PC-9 (cell line): ENCODE results near the gene UGGT1. TPM values are rescaled to one million over a fixed set of nuclear protein-coding genes. Genes with fewer than 3 reads are reported as not detected.
A peak's percentile ranks its signal among the peaks of the same experiment; 100 is the strongest.

Experiments
- BruUV-seq: library from RNA; stranded (reverse); fragments of 400-500 nt; replicated peaks from 2 replicates; lab custom pipeline; 2021; lab: Mats Ljungman, UMichigan
- CTCF ChIA-PET: fragments of 300-600 bp; sonication (Branson Sonifier 250); formaldehyde crosslinking; loops from one replicate; lab custom pipeline; 2022; ENCODE audit warnings: antibody characterized with exemption; lab: Charles Lee
- POLR2A ChIA-PET: fragments of 300-600 bp; sonication (Branson Sonifier 250); formaldehyde crosslinking; loops from one replicate; lab custom pipeline; 2022; ENCODE audit warnings: antibody characterized with exemption; ENCODE audit not compliant: unreplicated experiment; lab: Charles Lee
- DNase-seq, 2 experiments: peaks; one replicate each; pipeline versions ENCODE4 v3.0.0 to v3.0.0-alpha.2; 2015 to 2022; ENCODE audit warnings: mixed read lengths in 1 of 2
- H2AFZ ChIP-seq: fragments of 200-600 bp; sonication (generic); 2 replicates; pipeline ENCODE4 v1.8.1; 2017; ENCODE audit warnings: antibody characterized with exemption
- H3F3A ChIP-seq: fragments of 200-600 bp; sonication (generic); 2 replicates; pipeline ENCODE4 v1.8.1; 2017; ENCODE audit warnings: antibody characterized with exemption, mild to moderate bottlenecking, low read depth; ENCODE audit not compliant: insufficient read depth
- H3K27ac ChIP-seq: fragments of 200-600 bp; sonication (generic); 2 replicates; pipeline ENCODE4 v1.6.1; 2016; ENCODE audit warnings: mixed run types
- H3K27me3 ChIP-seq: fragments of 200-600 bp; sonication (generic); 2 replicates; pipeline ENCODE4 v1.6.1; 2016; ENCODE audit warnings: low read depth, mixed run types; ENCODE audit not compliant: insufficient read depth
- H3K36me3 ChIP-seq: fragments of 200-600 bp; sonication (generic); 2 replicates; pipeline ENCODE4 v1.6.1; 2016; ENCODE audit warnings: low read depth, mixed run types
- H3K4me1 ChIP-seq: fragments of 200-600 bp; sonication (generic); replicated peaks from 2 replicates; pipeline ENCODE4 v1.6.1; 2016; ENCODE audit warnings: mixed run types; ENCODE audit not compliant: insufficient read depth
- H3K4me2 ChIP-seq: fragments of 200-600 bp; sonication (generic); 2 replicates; pipeline ENCODE4 v1.6.1; 2017; ENCODE audit warnings: mixed run types
- H3K4me3 ChIP-seq: fragments of 200-600 bp; sonication (generic); 2 replicates; pipeline ENCODE4 v1.6.1; 2016; ENCODE audit warnings: mixed run types
- H3K79me2 ChIP-seq: fragments of 200-600 bp; sonication (generic); 2 replicates; pipeline ENCODE4 v1.6.1; 2017; ENCODE audit warnings: low read depth, mixed run types
- H3K9me2 ChIP-seq: fragments of 200-600 bp; sonication (generic); 2 replicates; pipeline ENCODE4 v1.8.1; 2017; ENCODE audit warnings: mild to moderate bottlenecking; ENCODE audit not compliant: insufficient read depth
- H3K9me3 ChIP-seq: fragments of 200-600 bp; sonication (generic); 2 replicates; pipeline ENCODE4 v1.8.1; 2016; ENCODE audit warnings: low read depth; ENCODE audit not compliant: insufficient read depth
- H4K20me1 ChIP-seq: fragments of 200-600 bp; sonication (generic); 2 replicates; pipeline ENCODE4 v1.8.1; 2017; ENCODE audit not compliant: insufficient read depth
- CTCF ChIP-seq: fragments of 200-600 bp; sonication (generic); conservative IDR thresholded peaks from 2 replicates; pipeline ENCODE4 v1.6.1; 2017; ENCODE audit warnings: mixed run types, antibody characterized with exemption, mild to moderate bottlenecking, moderate library complexity
- EZH2 ChIP-seq: fragments of 200-600 bp; sonication (generic); IDR thresholded peaks from 2 replicates; pipeline ENCODE4 v1.8.0; 2017; ENCODE audit warnings: antibody characterized with exemption, low read depth
- intact Hi-C: fragments of 100-400 bp; cut with micrococcal nuclease; formaldehyde crosslinking; loops from one replicate; pipeline ENCODE4 v1.10.0; 2022; ENCODE audit not compliant: unreplicated experiment
- total RNA-seq: library from RNA; stranded (reverse); gene quantifications from 2 replicates; pipeline ENCODE4 v1.2.3, GENCODE V29; 2021

The UGGT1 gene
- total RNA-seq, 1 experiment from 2014 or later: 56.9 TPM

DNA sequence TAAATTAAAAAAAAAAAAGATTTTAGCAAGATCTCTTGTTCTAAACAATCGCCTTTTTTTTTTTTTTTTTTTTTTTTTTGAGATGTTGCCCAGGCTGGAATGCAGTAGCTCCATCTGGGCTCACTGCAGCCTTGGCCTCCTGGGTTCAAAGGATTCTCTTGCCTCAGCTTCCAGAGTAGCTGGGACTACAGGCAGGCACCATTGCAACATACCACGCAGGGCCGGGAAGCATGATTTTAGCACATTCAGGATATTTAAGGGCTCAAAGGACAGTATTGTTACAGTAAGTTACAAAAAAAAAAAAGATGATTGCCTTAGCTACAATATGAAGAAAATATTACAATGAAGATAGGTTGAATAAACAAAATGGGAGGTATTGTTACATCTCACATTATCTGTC lies 33.7 kb upstream of the UGGT1 start:
- Histone ChIP-seq H3K4me3 (no peak overlapping the region), H4K20me1 (no peaks in the 10 kb centered on the region), H3K9me3 (no peaks in the 10 kb centered on the region), H3K79me2 (no peaks in the 10 kb centered on the region), H3K4me1 (no peaks in the 10 kb centered on the region), H3K4me2 (no peak overlapping the region), H3K27me3 (peaks cover 36% of the 10 kb centered on the region), H2AFZ (no peak overlapping the region), H3K9me2 (no peaks in the 10 kb centered on the region), H3K36me3 (no peaks in the 10 kb centered on the region), H3K27ac (no peak overlapping the region), H3F3A (no peaks in the 10 kb centered on the region)
- intact Hi-C loops: no loop called here
- no peak for TF ChIP-seq CTCF
- no peak for TF ChIP-seq EZH2
- DNase-seq: peak in 1 of 2 experiments; percentile 27
- ChIA-PET POLR2A (no interaction called here), CTCF (no interaction called here)
- BruUV-seq: no TSS peak

- intact Hi-C loops: no loop called here
- H3K27me3 ChIP-seq: peaks cover 30% of the 10 kb centered on the region
- BruUV-seq: no TSS peak
- no peak overlapping the region for H3K4me3 ChIP-seq
- no peaks in the 10 kb centered on the region for H3K9me2 ChIP-seq
- ChIA-PET CTCF (no interaction called here), POLR2A (no interaction called here)
- H3K36me3 ChIP-seq: no peaks in the 10 kb centered on the region
- no peaks in the 10 kb centered on the region for H3K9me3 ChIP-seq
- H2AFZ ChIP-seq: no peak overlapping the region
- H3F3A ChIP-seq: no peaks in the 10 kb centered on the region
- no peak overlapping the region for H3K4me2 ChIP-seq
- H3K79me2 ChIP-seq: no peaks in the 10 kb centered on the region
- H3K27ac ChIP-seq: no peak overlapping the region
- TF ChIP-seq CTCF (no peak), EZH2 (no peak)
- DNase-seq: no peak
- H3K4me1 ChIP-seq: no peaks in the 10 kb centered on the region
- no peaks in the 10 kb centered on the region for H4K20me1 ChIP-seq
Measured at GRCh38 chr2:128058114-128058513, 32.9 kb upstream of the UGGT1 start.

- Histone ChIP-seq H4K20me1 (no peaks in the 10 kb centered on the region), H3K4me3 (no peak overlapping the region), H3K36me3 (no peaks in the 10 kb centered on the region), H3F3A (no peaks in the 10 kb centered on the region), H3K9me3 (no peaks in the 10 kb centered on the region), H3K9me2 (no peaks in the 10 kb centered on the region), H3K27me3 (no peaks in the 10 kb centered on the region), H3K4me1 (no peaks in the 10 kb centered on the region), H3K27ac (no peak overlapping the region), H2AFZ (no peak overlapping the region), H3K79me2 (no peaks in the 10 kb centered on the region), H3K4me2 (no peak overlapping the region)
- intact Hi-C loops: loop anchor here (10.0 kb wide), 1 partner anchor 1862 kb away; no protein-coding TSS in a partner anchor
- POLR2A ChIA-PET: no interaction called here
- TF ChIP-seq EZH2 (no peak), CTCF (no peak)
- CTCF ChIA-PET: no interaction called here
- BruUV-seq: no TSS peak
- no peak for DNase-seq
Measured at GRCh38 chr2:128062571-128062970, 28.4 kb upstream of the UGGT1 start.
